Activated CD8-positive, alpha-beta memory T cell treated with anti-CD3 and anti-CD28 coated beads, Interleukin-2, amount 50 U/mL, for 24 hours (primary cell): Measurements from ENCODE around the gene APBA3.

Source experiments
- DNase-seq: peaks from one replicate; pipeline ENCODE4 v3.0.0-alpha.2; 2020; ENCODE audit errors: extremely low read depth

Gene APBA3, protein sequence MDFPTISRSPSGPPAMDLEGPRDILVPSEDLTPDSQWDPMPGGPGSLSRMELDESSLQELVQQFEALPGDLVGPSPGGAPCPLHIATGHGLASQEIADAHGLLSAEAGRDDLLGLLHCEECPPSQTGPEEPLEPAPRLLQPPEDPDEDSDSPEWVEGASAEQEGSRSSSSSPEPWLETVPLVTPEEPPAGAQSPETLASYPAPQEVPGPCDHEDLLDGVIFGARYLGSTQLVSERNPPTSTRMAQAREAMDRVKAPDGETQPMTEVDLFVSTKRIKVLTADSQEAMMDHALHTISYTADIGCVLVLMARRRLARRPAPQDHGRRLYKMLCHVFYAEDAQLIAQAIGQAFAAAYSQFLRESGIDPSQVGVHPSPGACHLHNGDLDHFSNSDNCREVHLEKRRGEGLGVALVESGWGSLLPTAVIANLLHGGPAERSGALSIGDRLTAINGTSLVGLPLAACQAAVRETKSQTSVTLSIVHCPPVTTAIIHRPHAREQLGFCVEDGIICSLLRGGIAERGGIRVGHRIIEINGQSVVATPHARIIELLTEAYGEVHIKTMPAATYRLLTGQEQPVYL

DNA sequence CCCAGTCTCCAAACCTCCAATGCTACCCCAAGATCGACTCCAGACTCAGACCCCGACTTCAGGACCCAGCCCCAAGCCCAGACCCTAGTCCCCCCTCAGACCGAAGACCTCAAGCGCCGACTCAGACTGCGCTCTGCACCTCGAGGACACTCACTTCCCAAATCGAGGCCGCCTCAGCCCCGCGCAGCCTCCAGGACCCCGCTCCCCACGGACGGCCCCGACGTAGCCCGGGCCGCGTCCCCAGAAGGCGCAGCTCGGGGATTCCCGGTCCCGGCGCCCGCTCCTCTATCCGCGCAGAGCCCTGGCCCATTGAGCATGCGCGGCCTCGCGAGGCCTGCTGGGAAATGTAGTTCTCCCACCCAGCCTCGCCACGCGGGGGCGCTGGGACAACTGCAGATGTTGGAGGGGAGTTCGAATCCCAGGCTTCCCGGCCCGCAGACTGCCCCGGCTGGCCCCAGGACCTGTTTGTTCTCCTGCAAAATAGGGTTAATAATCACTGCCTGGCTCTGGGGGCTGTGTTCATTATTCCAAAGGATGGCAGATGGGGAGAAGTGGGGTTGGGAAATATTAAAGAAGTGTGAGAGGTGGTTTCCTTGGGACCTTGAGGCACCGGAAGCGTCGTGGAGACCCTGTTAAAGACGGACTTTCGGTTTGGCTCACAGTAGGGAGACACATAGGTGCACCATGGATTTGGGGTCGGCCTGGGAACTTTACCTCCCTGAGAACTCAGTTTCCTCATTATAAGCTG, at the start of gene APBA3:
APBA3 (minus strand) TSS at position 311 of the 748 bp plus-strand sequence. CDS start 1,428 bp downstream, outside the sequence.
- DNase-seq: peak; percentile 87

DNA sequence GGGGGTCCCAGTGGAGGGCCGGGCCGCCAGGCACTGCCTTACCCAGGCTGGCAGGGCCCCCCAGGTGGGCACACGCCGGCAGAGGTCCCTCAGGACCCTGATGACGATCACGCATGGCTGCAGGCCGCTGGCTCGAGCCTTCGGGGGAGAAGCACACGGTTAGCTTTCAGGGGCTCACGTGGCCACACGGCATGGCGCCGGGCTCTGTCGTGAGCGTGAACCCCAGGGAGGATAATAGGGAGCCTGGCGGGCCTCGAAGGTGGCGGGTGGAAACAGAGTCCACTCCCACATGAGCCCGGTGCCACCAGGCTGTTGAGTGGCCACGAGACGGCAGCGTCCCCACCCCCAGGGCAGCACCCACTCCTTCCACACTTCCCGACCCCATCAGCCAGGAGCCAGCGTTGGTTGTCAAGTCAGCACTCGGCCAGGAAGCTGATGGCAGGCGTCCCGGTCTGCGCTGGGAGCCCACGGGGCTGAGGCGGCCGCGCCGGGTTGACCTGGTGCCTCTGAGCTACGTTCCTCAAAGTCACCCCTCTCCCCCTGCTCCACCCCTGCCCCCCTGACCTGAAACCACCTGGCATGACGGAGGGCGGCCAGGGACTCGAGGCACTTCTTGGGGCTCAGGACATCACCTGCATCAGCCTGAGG, 49.3 kb upstream of the APBA3 start:
- DNase-seq: no peak

DNA sequence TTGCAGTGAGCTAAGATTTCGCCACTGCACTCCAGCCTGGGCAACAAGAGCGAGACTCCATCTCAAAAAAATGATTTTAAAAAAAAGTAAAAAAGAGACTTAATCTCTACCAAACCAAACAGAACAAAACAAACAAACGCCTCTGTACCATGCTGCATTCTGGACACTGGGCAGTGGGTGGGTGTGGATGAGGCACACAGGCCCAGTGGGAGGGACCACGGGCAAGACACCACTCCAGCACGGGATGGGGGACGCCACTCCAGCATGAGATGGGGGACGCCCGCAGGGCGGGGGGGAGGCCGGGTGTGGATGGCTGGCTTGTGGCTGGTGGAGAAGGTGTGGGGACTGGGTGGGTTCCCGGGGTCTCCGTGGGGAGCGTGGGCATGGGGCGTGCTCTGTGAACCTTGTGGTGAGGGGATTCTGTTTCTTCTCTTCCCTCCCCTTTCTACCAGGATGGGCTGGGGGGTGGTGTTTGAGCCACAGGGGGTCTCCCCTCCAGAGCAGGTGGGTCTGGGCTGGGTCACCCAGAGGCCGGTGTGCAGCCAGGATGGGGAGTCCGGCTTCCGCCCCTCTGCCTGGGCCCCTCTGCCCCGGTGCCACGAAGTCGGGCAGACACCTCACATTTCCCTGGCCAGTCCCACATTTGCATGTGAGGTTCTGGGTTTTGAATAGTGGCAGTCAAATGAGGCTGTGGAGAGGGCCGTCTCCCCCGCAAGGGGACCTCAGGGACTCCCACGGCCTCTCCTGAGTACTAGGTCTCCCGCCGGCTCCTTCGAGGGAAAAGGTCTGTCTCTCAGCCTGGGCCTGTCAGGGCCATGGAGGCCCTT, 48.6 kb upstream of the APBA3 start:
- DNase-seq: no peak

DNA sequence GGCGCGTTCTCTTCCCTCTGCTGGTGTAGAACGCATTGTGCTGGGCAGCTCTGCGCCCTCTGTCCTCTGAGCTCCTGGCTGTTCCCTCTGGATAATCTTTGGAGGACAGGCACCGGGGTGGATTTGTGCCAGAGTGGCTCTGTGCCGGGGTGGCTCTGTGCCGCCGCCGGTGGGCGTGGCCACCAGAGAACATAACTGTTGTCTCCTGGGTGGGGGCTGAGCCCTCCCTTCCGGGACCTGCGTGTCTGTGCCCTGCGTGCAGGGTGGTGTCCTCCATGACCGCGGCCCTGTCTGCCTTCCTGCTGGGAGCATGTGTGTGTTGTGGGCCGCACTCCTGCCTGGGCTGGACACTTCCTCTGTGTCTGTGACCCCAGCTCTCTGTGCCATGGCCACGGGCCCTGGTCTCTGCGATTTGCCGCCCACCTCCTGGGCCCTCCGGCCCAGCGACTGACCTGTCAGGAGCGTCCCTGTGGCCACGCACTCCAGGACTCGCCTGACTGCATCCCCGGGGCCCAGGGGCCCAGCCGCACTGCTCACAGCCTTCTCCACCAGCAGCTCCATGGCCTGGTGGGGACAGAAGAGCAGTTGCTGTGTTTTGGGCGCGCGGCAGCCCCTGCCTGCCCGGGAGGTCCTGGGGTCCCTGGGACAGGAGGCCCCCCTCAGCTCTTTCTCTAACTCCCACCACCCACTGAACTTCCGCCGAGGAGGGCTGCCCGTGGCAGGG, 47.1 kb upstream of the APBA3 start:
- no peak for DNase-seq

- DNase-seq: no peak
These were observed 46.3 kb upstream of the APBA3 start for GRCh38 chr19:3807574-3808354.

GRCh38 chr19:3807131-3807480, 45.6 kb upstream of the APBA3 start:
- no peak for DNase-seq

- DNase-seq: no peak
These were observed 44.4 kb upstream of the APBA3 start for GRCh38 chr19:3805859-3806258.

DNA sequence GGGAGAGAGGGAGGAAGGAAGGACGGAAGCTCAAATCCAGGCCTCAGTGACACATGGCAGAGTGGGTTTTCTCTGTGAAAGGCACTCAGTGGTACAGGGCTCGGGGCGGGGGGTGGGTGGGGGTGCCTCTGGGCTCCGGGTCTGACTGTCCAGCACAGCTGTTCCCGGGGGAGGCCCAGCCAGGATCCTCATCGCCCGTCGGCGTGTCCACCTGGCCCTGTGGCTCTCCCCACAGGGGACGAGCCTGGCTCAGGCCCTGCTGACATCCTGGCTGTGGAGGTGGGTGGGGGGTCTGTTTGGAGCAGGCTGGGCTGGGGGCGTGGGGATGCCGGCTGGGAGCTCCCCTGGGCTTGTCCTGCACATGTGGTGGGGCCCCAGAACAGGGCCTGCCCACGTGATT, 42.9 kb upstream of the APBA3 start:
- no peak for DNase-seq

GRCh38 chr19:3803986-3804385, 42.5 kb upstream of the APBA3 start:
- no peak for DNase-seq

DNA sequence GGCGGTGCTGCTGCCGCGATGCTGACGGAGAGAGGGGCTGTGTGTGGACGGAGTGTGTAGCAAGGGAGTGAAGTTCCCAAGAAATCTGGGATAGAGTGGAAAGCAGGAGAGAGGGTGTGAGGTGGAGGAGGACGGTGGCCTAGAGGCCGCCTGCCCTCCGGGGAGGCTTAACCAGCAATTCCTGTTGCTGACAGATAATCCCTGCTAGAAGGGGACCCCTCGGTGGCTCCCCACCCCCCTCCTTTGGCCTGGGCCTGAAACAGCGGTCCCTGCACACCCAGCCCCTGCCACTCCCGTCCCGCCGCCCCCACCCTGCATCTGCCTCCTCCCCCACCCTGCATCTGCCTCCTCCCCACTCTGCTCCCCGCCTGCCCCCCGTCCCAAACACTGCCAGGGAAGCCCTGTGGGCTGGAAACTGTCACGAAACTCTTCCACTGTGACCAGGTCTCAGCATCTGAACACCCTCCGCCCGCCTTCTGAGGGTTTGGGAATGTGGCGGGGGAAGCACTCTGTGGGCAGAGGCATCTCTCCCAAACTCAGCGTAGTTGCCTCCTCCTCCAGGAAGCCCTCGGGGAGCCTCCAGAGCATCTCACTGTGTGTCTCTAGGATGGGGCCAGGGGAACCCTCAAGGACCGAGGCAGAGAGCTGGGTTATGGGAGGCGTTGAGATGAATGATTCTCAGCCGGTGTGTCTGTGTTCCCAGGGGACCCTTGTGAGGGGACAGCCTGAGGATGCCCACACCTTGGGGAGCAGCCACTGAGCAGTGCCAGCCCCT, 41.8 kb upstream of the APBA3 start:
- no peak for DNase-seq

GRCh38 chr19:3801412-3802096, 40.1 kb upstream of the APBA3 start:
- no peak for DNase-seq

GRCh38 chr19:3800996-3801395, 39.5 kb upstream of the APBA3 start:
- DNase-seq: no peak

GRCh38 chr19:3798137-3798536, 36.6 kb upstream of the APBA3 start:
- no peak for DNase-seq

GRCh38 chr19:3796358-3796757, 34.9 kb upstream of the APBA3 start:
- no peak for DNase-seq

- no peak for DNase-seq
These were observed 32.3 kb upstream of the APBA3 start for GRCh38 chr19:3793799-3794198.

- DNase-seq: no peak
These were observed 30.6 kb upstream of the APBA3 start for GRCh38 chr19:3792114-3792513.

GRCh38 chr19:3790941-3791340, 29.4 kb upstream of the APBA3 start:
- no peak for DNase-seq

DNA sequence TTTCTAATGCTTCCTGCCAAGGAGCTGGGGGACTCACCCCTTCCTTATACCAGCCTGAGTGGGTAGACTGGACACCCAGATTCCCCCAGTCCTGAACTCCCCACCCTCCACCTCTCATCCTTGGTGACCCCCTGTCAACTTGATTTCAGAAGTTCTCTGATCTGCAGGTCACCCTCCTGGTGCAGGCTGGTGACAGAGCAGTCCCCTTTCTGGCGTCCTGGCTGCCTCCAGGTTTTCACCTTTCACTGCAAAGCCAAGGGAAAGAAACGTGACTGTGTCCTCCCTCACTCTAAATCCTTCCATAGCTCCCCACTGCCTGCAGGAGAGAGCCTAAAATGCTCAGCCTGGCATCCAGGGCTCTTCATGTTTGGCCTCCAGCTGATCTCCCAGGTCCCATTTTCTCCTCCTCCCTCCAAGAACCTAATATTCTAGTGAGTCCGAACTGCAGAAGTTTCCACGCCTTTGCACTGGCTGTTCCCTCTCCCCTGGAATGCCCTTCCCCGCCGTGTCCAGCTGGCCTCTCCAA, 28.8 kb upstream of the APBA3 start:
- DNase-seq: no peak
